ENCODE data around the gene SKAP2.
A peak's percentile ranks its signal among the peaks of the same experiment; 100 is the strongest.

SKAP2 gene

DNA sequence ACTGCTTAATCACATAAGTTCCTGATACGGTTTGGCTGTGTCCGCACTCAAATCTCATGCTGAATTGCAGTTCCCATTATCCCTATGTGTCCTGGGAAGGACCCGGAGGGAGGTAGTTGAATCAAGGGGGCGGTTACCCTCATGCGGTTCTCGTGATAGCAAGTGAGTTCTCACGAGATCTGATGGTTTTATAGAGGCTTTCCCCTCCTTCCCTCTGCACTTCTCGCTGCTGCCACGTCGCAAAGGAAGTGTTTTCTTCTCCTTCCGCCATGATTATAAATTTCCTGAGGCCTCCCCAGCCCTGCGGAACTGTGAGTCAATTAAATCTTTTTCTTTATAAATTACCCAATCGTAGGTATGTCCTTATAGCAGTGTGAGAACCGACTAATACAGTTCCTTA lies 226.2 kb downstream of the SKAP2 start:
- DNase-seq = no peak

DNA sequence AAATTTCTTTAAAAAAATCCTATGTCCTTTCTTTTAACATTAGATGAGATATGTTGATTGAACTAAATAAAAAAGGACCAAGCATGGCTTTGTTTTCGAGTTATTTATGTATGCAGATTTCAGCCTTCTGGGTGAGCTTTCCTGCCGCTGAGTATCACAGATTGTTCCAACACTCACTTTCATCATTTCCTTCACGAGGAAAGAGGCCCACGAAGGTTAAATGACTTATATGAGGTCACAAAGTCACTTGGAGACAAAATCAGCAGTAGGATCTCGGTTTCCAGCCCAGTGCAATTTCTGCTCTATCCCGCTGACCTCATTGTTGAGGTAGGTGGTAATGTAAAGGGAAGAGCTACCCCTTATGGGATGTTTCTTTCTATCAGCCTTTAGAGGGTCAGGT lies 226.8 kb downstream of the SKAP2 start:
- DNase-seq = no peak

DNA sequence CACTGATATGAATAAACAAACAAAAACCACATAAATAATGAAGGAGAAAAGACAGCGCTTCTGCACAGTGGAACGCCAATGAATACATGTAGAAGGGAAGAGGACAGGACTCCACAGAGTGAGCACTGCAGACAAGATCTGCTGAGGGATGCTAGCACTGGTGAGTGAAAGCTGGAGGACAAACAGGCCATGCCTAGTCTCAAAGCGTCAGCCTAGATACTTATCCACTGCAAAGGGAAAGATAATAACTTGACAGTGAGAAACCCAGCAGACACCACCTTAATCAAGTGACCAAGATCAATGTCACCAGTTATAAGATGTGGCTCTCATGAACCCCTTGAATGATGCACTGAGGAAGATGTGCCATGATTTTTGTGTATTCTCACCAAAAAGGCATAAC lies 227.6 kb downstream of the SKAP2 start:
- DNase-seq = no peak

DNA sequence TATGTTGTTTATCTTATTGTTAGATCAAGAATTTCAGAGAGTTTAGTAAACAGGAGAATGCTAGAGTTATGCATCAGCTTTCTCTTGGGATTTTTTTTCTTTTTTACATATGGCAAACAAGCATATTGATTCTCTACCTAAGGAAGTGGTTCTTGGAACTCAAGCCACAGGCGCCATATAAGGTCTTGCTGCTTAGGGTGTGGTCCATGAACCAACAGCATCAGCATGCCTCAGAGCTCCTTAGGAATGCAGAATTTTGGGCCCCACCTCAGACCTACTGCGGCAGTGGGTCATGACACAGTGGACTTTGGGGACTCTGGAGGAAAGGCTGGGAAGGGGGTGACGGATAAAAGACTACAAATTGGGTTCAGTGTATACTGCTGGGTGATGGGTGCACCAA lies 230.8 kb downstream of the SKAP2 start:
- no peak for DNase-seq

DNA sequence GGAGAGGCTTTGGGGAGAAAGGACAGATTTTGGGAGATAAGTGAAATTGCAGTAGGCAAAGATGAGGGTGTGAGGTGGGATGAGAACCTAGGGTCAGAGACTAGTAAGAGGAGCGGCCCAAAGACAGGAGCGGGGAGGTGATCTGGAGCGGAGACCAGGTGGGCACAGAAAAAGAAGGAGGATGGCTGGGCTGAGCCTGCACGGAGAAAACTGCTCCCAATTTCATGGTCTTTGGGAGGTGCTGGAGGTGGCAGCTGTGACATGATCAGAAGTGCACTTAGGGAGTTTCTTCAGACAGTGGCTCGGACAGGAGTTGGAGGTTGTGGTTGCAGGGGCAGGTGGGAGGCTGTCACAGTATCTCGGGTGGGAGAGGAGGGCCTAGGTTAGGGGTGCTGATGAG lies 232.8 kb downstream of the SKAP2 start:
- DNase-seq = no peak

DNA sequence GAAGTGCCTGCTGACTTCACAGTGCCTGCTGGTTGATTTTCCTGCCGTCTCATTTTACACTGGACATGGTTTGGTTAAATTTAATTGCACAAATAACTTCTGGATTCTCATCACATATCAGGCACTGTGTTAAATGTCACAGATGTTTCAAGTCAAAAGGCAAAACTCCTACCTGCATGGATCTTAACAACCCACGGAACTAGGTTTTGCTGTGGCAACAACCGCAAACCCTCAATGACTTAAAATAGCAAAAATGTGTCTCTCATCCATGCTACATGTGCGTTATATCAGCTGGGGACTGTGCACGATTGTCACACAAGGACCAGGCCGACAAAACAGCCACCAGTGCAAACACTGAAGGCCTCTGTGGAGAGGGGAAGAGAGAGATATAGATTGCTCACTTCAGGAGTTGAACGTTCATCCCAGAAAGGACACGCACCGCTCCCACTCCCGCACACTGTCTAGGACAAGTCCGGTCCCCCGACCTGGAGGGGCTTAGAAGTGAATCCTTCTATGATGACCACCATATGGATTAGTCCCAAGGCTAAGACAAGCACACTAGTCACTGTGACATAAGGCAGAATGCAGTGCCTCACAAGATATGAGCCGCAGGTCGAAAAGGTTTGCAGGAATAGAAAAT lies 233.3 kb downstream of the SKAP2 start:
- no peak for DNase-seq

DNA sequence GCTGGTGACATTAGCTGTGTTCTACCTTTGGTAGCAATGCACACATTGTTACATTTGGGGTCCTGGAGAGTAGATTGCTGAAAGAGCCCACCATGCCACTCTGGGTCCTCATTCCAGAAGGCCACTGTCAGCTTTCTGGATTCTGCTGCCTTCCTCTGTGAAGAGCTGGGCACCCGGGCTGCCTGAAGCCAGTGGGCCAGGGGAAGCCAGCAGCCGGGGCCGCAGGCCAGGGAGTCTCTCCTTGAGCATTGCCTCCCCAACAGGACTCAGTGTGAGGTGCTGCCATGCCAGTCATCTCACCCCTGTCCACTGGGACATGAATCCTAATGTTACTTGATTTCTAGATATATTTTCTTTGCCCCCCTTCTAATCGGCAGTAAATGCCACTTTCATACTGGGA lies 234.0 kb downstream of the SKAP2 start:
- no peak for DNase-seq

DNA sequence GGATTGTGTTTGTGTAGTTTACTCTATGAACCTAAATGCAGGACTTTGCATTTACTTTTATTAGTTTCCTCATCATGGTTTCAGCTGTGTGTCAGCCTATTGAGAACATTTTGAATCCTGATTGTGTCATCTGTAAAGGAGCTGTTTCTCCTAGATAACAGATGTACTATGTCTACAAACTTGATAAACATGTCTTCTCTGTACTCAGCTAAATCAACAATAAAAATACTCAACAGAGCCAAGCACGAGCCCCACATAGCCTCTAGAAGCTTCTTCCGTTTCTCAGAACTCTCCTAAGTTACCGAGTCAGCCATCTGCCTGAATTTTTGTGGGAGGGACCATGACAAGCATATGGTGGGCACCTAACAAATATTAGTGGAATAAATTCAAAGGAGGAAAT lies 234.7 kb downstream of the SKAP2 start:
- no peak for DNase-seq

DNA sequence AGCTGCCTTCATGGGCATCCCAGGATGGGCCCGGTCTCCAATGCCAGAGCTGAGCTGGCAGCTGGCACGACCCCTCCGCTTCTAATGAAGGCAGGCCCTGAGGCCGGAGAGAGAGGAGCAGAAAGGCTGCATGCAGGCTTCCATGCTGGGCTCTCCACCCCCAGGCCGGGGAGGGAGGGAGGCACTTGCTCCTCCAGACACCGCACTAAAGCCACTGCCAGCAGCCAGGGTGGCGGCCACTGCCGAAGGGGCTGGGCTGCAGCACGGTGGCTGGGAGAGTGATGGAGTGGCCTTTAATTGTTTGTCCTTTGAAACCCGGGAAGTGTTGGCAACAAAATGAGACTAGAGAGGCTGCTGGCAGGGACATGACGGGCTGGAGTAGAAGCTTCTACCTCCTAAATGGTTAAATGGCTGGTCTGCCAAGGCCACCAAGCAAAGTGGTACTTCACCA lies 236.5 kb downstream of the SKAP2 start:
- DNase-seq = peak in 28 of 51 donors; percentile 4 to 43 (median 23)

DNA sequence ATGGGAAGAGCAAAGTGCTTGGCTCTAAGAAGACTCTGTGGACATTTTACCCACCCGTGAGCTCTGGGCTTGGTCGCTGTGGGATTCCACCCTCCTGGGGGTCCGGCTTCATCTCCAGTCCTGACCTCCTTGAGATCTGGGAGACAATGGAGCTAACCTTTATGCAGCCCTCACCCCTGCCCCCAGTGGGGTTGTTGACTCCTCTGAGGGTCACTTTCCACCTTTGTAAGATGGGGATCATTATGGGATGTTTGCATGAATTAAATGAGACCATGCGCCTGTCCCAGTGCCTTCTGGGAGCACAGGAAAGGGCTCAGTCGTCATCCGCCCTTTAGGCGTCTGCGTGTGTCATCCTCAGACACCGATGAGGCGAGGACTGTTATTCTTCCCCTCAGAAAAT lies 237.2 kb downstream of the SKAP2 start:
- DNase-seq = no peak

DNA sequence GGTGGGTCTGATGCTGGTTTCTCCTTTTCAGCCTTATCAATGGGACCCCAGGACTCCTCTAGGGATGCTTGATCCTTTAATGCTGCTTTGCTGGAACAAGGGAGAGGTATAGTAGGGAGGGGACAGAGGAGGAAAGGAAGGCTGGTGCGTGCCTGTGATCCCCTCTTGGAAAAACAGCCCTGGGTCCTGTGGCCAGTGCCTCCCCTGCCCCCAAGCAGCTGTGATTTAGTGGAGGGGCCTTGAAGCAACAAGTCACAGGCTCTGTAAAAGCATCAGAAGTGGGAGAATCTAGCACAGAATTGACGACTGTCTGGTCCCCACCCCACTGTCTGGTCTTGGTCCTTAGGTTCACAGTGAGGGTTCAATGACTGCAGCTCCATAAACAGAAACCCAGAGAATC lies 237.7 kb downstream of the SKAP2 start:
- DNase-seq = no peak

DNA sequence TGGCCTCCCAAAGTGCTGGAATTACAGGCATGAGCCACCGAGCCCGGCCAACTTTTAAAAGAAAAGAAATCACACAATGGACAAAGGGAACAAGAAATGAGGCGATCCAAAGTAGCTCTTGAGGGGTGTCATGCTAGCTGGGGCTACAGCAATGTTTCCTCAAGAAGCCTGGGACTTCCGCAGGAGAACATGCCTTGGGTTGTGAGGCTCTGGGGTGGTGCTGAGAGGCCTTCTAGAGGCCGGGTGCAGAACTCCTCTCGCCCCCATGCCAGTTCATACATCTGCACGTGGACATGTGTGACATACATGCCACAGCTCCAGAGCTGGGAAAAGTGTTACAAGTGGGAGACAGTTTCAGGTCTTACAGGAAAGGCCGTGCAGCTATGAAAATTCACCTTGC lies 238.2 kb downstream of the SKAP2 start:
- no peak for DNase-seq

DNA sequence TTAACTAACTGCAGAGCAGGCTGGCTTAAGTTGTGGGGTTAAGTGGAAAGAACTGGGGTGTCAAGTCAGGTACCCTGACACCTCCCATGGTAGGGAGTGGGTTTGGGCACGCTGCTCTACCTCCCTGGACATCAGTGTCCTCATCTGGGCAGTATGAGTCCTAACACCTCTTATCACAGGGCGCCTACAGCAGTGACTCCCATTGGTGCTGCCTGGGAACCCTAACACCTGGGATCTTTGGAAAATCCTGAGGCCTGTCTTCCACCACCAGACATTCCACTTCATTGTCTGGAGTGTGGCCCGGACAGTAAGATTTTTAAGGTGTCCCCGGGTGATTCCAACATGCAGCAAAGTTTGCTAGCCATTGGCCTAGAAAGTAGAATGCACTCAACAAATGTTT lies 239.1 kb downstream of the SKAP2 start:
- no peak for DNase-seq

DNA sequence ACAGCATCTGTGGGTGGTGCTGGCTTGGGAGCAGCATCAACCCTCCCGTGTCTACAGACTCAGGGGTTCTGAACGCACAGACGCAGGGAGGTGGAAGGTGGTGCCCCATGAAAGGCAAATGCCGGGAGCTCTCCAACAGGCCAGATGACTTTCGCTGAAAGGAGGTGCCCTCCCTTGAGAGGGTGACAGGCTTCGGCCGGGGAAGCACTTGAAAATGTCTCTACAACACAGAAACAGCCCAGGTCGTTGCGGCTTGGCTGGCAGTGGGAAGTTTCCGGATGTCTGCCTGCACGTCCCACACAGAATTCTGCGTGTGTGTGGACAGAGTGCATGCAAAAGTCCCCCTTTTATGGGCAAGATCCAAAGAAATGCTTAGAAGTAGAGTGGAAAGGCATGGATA lies 239.6 kb downstream of the SKAP2 start:
- DNase-seq = no peak

DNA sequence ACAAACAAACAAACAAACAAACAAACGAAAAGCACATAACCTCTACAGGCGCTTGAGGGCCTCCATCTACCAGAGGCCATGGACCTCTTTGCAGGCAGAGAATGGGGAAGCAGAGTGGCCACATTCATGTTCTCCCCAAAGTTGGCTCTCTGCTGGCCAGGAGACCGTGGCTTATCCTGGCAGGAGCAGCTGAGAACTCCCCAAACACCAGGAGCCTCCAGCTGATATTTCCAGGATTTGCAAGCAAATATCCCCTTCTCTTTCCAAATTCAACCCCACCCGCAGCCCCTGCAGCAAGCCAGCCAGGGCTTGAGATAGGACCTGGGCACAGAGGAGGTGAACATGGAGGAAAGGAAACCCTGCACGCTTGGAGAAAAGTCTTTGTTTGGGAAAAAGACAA lies 240.0 kb downstream of the SKAP2 start:
- DNase-seq = no peak

DNA sequence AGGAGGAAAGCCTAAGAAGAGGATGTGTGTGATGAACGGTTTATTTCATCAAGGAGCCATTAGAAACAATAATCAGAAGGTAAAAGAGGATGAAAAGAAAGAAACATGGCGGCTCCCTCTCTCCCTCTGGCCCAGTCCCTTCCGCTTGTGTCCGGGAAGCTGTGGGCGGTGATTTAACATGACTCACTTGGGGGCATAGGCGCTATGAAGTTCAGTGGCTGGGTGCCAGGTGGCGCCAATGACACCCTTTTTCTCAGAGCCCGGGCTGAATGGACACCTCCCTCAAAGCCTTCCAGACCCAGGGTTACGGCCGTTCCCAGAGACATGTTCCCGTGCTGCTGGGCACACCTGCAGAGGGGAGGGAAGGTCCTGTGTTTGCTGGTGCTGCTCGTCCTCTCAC lies 244.0 kb downstream of the SKAP2 start:
- no peak for DNase-seq

DNA sequence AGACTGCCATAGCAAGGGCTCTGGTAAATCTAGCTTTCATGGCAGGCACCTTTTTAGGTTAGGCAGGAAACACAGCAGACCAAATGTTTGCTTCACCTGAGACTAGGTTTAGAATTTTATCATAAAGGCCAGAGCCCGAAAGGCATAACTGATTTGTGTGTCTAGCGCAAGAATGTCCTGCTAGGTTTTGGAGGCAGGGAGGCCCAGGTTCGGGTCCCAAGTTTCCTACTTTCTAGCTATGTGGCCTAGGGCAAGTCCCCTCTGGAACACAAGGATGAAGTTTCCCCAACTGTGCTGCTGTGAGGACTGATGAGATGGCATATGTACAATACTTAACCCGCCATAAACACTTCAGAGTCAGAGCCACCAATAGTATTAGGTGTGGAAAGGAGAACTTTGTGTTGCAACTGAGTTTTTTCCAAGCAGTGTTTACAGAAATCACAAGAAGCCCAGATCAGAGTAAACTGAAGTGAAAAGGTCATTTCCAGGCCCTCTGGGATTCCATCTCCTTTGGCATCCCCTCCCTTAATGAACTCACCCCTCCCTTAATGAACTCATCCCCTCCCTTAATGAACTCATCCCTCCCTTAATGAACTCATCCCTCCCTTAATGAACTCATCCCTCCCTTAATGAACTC lies 244.9 kb downstream of the SKAP2 start:
- DNase-seq = no peak

DNA sequence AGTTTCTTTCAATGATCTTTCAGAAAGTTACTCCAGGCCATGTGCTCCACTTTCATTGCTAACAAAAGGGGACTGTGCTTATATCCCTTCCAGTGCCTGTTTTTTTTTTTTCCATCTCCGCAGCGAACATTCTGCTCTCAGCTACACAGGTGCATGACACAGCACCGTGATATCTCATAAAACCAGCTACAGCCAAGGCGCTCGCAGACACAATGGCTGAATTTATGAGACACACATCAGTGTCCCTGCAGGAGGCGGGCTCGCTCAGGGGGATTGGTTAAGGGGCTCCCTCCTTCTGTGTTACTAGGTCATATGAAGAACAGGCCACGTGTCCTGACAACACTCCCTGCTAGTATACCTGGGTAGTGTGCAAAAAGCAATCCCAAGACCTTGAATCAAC lies 245.5 kb downstream of the SKAP2 start:
- DNase-seq = no peak

DNA sequence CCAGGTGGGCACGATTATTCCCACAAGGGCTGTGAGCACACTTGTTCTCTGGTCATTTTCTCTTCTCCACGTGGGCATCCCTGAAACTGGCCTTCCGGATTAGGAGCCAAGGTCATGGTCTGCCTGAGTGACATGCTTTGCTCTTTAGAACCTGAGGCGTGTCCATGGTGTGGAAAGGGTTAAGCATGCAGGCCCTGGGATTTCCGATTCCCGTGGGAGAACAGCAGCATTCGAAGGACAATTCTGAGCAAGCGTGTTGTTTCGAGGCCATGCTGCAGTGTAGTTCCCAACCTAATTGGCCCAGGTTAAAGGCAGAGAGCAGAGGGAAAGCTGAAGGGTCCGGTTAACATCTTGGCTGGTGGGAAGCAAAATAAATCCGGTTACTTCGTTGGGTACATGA lies 245.9 kb downstream of the SKAP2 start:
- DNase-seq = no peak
